ENCODE data around the gene IDUA. TPM values are rescaled to one million over a fixed set of nuclear protein-coding genes. Genes with fewer than 3 reads are reported as not detected.

Gene IDUA
- total RNA-seq, 1 experiment from 2014 or later, result 46.6 TPM

- Histone ChIP-seq H3K4me3 (no peak overlapping the region), H3K9me2 (ENCODE audit: insufficient read depth) (no peaks in the 10 kb centered on the region), H3K27me3 (ENCODE audit: insufficient read depth, low read depth) (no peaks in the 10 kb centered on the region), H4K20me1 (ENCODE audit: insufficient read depth) (no peaks in the 10 kb centered on the region), H3K79me2 (ENCODE audit: low read depth) (no peaks in the 10 kb centered on the region), H3K36me3 (ENCODE audit: low read depth) (no peaks in the 10 kb centered on the region), H3K4me1 (replicated peaks; ENCODE audit: insufficient read depth) (no peaks in the 10 kb centered on the region), H3F3A (ENCODE audit: insufficient read depth, low read depth) (no peaks in the 10 kb centered on the region), H3K4me2 (no peak overlapping the region), H3K9me3 (ENCODE audit: insufficient read depth, low read depth) (no peaks in the 10 kb centered on the region), H2AFZ (no peak overlapping the region), H3K27ac (no peak overlapping the region)
- TF ChIP-seq CTCF (conservative IDR thresholded peaks at IDR 0.05), result no peak
- TF ChIP-seq EZH2 (IDR thresholded peaks at IDR 0.05; ENCODE audit: low read depth), result no peak
- no peak for DNase-seq
- CTCF ChIA-PET, result no interaction called here
- POLR2A ChIA-PET (ENCODE audit: unreplicated experiment), result no interaction called here
- no TSS peak for BruUV-seq (replicated peaks)
- intact Hi-C loops (cut with micrococcal nuclease; ENCODE audit: unreplicated experiment), result no loop called here
Observed at GRCh38 chr4:955161-955921, 31.5 kb upstream of the IDUA start.

- H3F3A ChIP-seq (ENCODE audit: insufficient read depth, low read depth), result no peaks in the 10 kb centered on the region
- no peak overlapping the region for H3K4me2 ChIP-seq
- H4K20me1 ChIP-seq (ENCODE audit: insufficient read depth), result no peaks in the 10 kb centered on the region
- no peaks in the 10 kb centered on the region for H3K9me2 ChIP-seq (ENCODE audit: insufficient read depth)
- H3K9me3 ChIP-seq (ENCODE audit: insufficient read depth, low read depth), result no peaks in the 10 kb centered on the region
- H3K79me2 ChIP-seq (ENCODE audit: low read depth), result no peaks in the 10 kb centered on the region
- CTCF ChIA-PET, result interaction anchor here (0.6 kb wide), 1 partner anchor 11 kb away, joined by 17 read pairs; no protein-coding TSS in a partner anchor
- no TSS peak for BruUV-seq (replicated peaks)
- no peak overlapping the region for H3K27ac ChIP-seq
- no peak for DNase-seq
- no peak overlapping the region for H3K4me3 ChIP-seq
- POLR2A ChIA-PET (ENCODE audit: unreplicated experiment), result no interaction called here
- H3K4me1 ChIP-seq (replicated peaks; ENCODE audit: insufficient read depth), result no peaks in the 10 kb centered on the region
- no peaks in the 10 kb centered on the region for H3K36me3 ChIP-seq (ENCODE audit: low read depth)
- H2AFZ ChIP-seq, result no peak overlapping the region
- TF ChIP-seq EZH2 (IDR thresholded peaks at IDR 0.05; ENCODE audit: low read depth) (no peak), CTCF (conservative IDR thresholded peaks at IDR 0.05) (no peak)
- no peaks in the 10 kb centered on the region for H3K27me3 ChIP-seq (ENCODE audit: insufficient read depth, low read depth)
- intact Hi-C loops (cut with micrococcal nuclease; ENCODE audit: unreplicated experiment), result no loop called here
Observed at GRCh38 chr4:955931-956381, 30.9 kb upstream of the IDUA start.

- Histone ChIP-seq H3K27ac (no peak overlapping the region), H3K79me2 (ENCODE audit: low read depth) (no peaks in the 10 kb centered on the region), H3K4me3 (no peak overlapping the region), H3K4me2 (no peak overlapping the region), H3K9me3 (ENCODE audit: insufficient read depth, low read depth) (no peaks in the 10 kb centered on the region), H2AFZ (no peak overlapping the region), H4K20me1 (ENCODE audit: insufficient read depth) (no peaks in the 10 kb centered on the region), H3K9me2 (ENCODE audit: insufficient read depth) (no peaks in the 10 kb centered on the region), H3K4me1 (replicated peaks; ENCODE audit: insufficient read depth) (no peaks in the 10 kb centered on the region), H3K36me3 (ENCODE audit: low read depth) (no peaks in the 10 kb centered on the region), H3F3A (ENCODE audit: insufficient read depth, low read depth) (no peaks in the 10 kb centered on the region), H3K27me3 (ENCODE audit: insufficient read depth, low read depth) (no peaks in the 10 kb centered on the region)
- no peak for TF ChIP-seq EZH2 (IDR thresholded peaks at IDR 0.05; ENCODE audit: low read depth)
- no peak for TF ChIP-seq CTCF (conservative IDR thresholded peaks at IDR 0.05)
- no TSS peak for BruUV-seq (replicated peaks)
- ChIA-PET POLR2A (ENCODE audit: unreplicated experiment) (no interaction called here), CTCF (interaction anchor here (0.6 kb wide), 1 partner anchor 10 kb away, joined by 17 read pairs; no protein-coding TSS in a partner anchor)
- intact Hi-C loops (cut with micrococcal nuclease; ENCODE audit: unreplicated experiment), result no loop called here
- DNase-seq, result no peak
Observed at GRCh38 chr4:956531-957230, 30.2 kb upstream of the IDUA start.
